K562 (cell line): ENCODE measurements around the gene ZDHHC1. TPM values are rescaled to one million over a fixed set of nuclear protein-coding genes. Genes with fewer than 3 reads are reported as not detected.

Source experiments
- ESRRA ChIP-seq: fragments of 450-650 bp; IDR thresholded peaks from 2 replicates; pipeline ENCODE4 v1.6.1; 2014; ENCODE audit warnings: low read depth, mild to moderate bottlenecking, moderate library complexity, borderline replicate concordance
- FOXJ2 ChIP-seq: fragments of 200-800 bp; sonication (Bioruptor generic); IDR thresholded peaks from 2 replicates; pipeline ENCODE4 v1.6.1; 2016; ENCODE audit warnings: missing genetic modification characterization, missing compliant biosample characterization
- HDAC2 ChIP-seq: fragments of 450-650 bp; IDR thresholded peaks from 2 replicates; pipeline ENCODE4 v1.6.1; 2016; ENCODE audit warnings: mild to moderate bottlenecking
- KLF10 ChIP-seq: fragments of 250-450 bp; sonication (Bioruptor Pico); IDR thresholded peaks from 2 replicates; pipeline ENCODE4 v1.6.1; 2021; ENCODE audit warnings: matching md5 sums
- NFE2L1 ChIP-seq: fragments of 450-650 bp; IDR thresholded peaks from 2 replicates; pipeline ENCODE4 v1.6.1; 2016; ENCODE audit warnings: missing genetic modification characterization, low read depth, mild to moderate bottlenecking, missing compliant biosample characterization, moderate library complexity, borderline replicate concordance
- SMAD3 ChIP-seq: fragments of 450-650 bp; formaldehyde crosslinking; conservative IDR thresholded peaks from 2 replicates; pipeline ENCODE4 v1.4.0; 2020; ENCODE audit warnings: mild to moderate bottlenecking
- ZBTB26 ChIP-seq: fragments of 450-650 bp; formaldehyde crosslinking; IDR thresholded peaks from 2 replicates; pipeline ENCODE4 v1.4.0; 2022; ENCODE audit warnings: missing genetic modification characterization
- polyA plus RNA-seq, 8 experiments: library from polyadenylated mRNA; depleted of rRNA in 4 of 8; stranded (reverse) in 5 of 8; unstranded in 3 of 8; fragments of >200 nt; fragmentation: Nextera tagmentation in 2 of 8; fragmentation: Illumina TruSeq in 1 of 8; extraction: Ambion mirVana in 2 of 8; extraction: Trizol in 1 of 8; gene quantifications; 2 replicates each; pipeline versions ENCODE4 v1.2.1 to v1.2.3, GENCODE V29; 2011 to 2014; ENCODE audit warnings: inconsistent platforms in 1 of 8, missing spikeins in 1 of 8
- total RNA-seq, 7 experiments: library from RNA; depleted of rRNA in 6 of 7; stranded (reverse); fragments of >200 nt in 6 of 7; fragmentation: Illumina TruSeq in 2 of 7; extraction: Trizol in 2 of 7; gene quantifications; 2 replicates each; pipeline versions ENCODE4 v1.2.1 to v1.2.3, GENCODE V29; 2011 to 2021; ENCODE audit warnings: low replicate concordance in 1 of 7
- TF ChIP-seq, protein P1 (sequence below), 2 experiments: fragments of 450-650 bp in 1 of 2; sonication (generic) in 1 of 2; formaldehyde crosslinking in 1 of 2; IDR thresholded peaks; 2 replicates each; pipeline versions ENCODE4 v1.7.1 to v1.9.0; 2016 to 2022; ENCODE audit warnings: inconsistent platforms in 1 of 2, mild to moderate bottlenecking in 1 of 2, missing genetic modification reagents in 1 of 2
- TF ChIP-seq, protein P2 (sequence below): sonication (generic); formaldehyde crosslinking; IDR thresholded peaks from 2 replicates; pipeline ENCODE4 v1.9.0; 2022; ENCODE audit warnings: mild to moderate bottlenecking, missing genetic modification reagents
- TF ChIP-seq, protein P3 (sequence below): sonication (generic); formaldehyde crosslinking; IDR thresholded peaks from 2 replicates; pipeline ENCODE4 v1.8.0; 2022; ENCODE audit warnings: mild to moderate bottlenecking, missing genetic modification reagents

Gene ZDHHC1
- total and polyA plus RNA-seq, 9 of the 15 experiments (the other 6 are each of a cell fraction or from before 2014, with no cell fraction given): 0.06 to 0.77 (median 0.25) TPM; not detected in 4

GRCh38 chr16:67393111-67393787, 23.0 kb downstream of the ZDHHC1 start, which contains the start of gene TPPP3 (continued):
- TF ChIP-seq, protein P1, sequence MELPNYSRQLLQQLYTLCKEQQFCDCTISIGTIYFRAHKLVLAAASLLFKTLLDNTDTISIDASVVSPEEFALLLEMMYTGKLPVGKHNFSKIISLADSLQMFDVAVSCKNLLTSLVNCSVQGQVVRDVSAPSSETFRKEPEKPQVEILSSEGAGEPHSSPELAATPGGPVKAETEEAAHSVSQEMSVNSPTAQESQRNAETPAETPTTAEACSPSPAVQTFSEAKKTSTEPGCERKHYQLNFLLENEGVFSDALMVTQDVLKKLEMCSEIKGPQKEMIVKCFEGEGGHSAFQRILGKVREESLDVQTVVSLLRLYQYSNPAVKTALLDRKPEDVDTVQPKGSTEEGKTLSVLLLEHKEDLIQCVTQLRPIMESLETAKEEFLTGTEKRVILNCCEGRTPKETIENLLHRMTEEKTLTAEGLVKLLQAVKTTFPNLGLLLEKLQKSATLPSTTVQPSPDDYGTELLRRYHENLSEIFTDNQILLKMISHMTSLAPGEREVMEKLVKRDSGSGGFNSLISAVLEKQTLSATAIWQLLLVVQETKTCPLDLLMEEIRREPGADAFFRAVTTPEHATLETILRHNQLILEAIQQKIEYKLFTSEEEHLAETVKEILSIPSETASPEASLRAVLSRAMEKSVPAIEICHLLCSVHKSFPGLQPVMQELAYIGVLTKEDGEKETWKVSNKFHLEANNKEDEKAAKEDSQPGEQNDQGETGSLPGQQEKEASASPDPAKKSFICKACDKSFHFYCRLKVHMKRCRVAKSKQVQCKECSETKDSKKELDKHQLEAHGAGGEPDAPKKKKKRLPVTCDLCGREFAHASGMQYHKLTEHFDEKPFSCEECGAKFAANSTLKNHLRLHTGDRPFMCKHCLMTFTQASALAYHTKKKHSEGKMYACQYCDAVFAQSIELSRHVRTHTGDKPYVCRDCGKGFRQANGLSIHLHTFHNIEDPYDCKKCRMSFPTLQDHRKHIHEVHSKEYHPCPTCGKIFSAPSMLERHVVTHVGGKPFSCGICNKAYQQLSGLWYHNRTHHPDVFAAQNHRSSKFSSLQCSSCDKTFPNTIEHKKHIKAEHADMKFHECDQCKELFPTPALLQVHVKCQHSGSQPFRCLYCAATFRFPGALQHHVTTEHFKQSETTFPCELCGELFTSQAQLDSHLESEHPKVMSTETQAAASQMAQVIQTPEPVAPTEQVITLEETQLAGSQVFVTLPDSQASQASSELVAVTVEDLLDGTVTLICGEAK (IDR thresholded peaks at IDR 0.05): no peak
- TF ChIP-seq, protein P1 (CRISPR knock-in tag; IDR thresholded peaks at IDR 0.05): no peak
- TF ChIP-seq SMAD3 (CRISPR knock-in tag) (no peak), ESRRA (peak; percentile 54; the same call in 1 of the 2 replicates), NFE2L1 (tag) (no peak), HDAC2 (no peak), FOXJ2 (peak; percentile 97), KLF10 (no peak), ZBTB26 (CRISPR knock-in tag) (no peak)
- TF ChIP-seq, protein P2, sequence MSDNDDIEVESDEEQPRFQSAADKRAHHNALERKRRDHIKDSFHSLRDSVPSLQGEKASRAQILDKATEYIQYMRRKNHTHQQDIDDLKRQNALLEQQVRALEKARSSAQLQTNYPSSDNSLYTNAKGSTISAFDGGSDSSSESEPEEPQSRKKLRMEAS (CRISPR knock-in tag): peak; percentile 24; the same call in 1 of the 2 replicates
- TF ChIP-seq, protein P3, sequence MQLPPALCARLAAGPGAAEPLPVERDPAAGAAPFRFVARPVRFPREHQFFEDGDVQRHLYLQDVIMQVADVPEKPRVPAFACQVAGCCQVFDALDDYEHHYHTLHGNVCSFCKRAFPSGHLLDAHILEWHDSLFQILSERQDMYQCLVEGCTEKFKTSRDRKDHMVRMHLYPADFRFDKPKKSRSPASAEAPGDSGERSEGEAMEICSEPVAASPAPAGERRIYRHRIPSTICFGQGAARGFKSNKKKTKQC (CRISPR knock-in tag): no peak
- TF ChIP-seq, all 486 proteins: peak for 40
